CD4-positive, alpha-beta T cell (primary cell): Measurements from ENCODE around the gene LKAAEAR1. TPM values are rescaled to one million over a fixed set of nuclear protein-coding genes. Genes with fewer than 3 reads are reported as not detected.

Experiments
- ATAC-seq: fragments of 200-7000 bp; cut with Tn5 transposase; one replicate; pipeline ENCODE4 v1.10.0; 2022; ENCODE audit warnings: mild to moderate bottlenecking; ENCODE audit not compliant: poor library complexity
- CTCF ChIA-PET: fragments of 350-600 bp; sonication (Branson Sonifier 250); formaldehyde crosslinking; loops from one replicate; lab custom pipeline; 2021; ENCODE audit warnings: antibody characterized with exemption, inconsistent platforms; lab: Charles Lee
- POLR2A ChIA-PET: fragments of 350-600 bp; sonication (Branson Sonifier 250); formaldehyde crosslinking; loops from one replicate; lab custom pipeline; 2021; ENCODE audit warnings: antibody characterized with exemption, inconsistent platforms; lab: Charles Lee
- DNase-seq, 14 experiments: peaks; one replicate each; pipeline ENCODE4 v3.0.0-alpha.2; 2013 to 2020; ENCODE audit warnings: mixed read lengths in 2 of 14
- H3K27ac ChIP-seq, 2 donors: one replicate each; pipeline versions ENCODE4 v1.5.1 to v1.7.0; 2013; ENCODE audit warnings: low read length in 2 of 2, low read depth in 1 of 2, mild to moderate bottlenecking in 1 of 2
- H3K27me3 ChIP-seq, 2 experiments: 1 replicate in 1 of 2; 2 replicates in 1 of 2; pipeline versions ENCODE4 v1.6.1 to v1.7.0; 2013; ENCODE audit warnings: low read length in 2 of 2, control low read depth in 1 of 2, mild to moderate bottlenecking in 1 of 2, moderate library complexity in 1 of 2; ENCODE audit not compliant: insufficient read depth in 2 of 2, control insufficient read depth in 1 of 2
- H3K36me3 ChIP-seq: one replicate; pipeline ENCODE4 v1.6.1; 2013; ENCODE audit warnings: low read length, control low read depth; ENCODE audit not compliant: insufficient read depth
- H3K4me1 ChIP-seq: one replicate; pipeline ENCODE4 v1.6.1; 2013; ENCODE audit warnings: low read length, control low read depth; ENCODE audit not compliant: insufficient read depth
- H3K4me3 ChIP-seq: one replicate; pipeline ENCODE4 v1.5.1; 2013; ENCODE audit warnings: mild to moderate bottlenecking, low read length, moderate library complexity
- H3K9me3 ChIP-seq, 2 experiments: 1 replicate in 1 of 2; 2 replicates in 1 of 2; pipeline versions ENCODE4 v1.6.1 to v1.7.0; 2013; ENCODE audit warnings: low read length in 2 of 2, mild to moderate bottlenecking in 2 of 2, control low read depth in 1 of 2, moderate library complexity in 1 of 2; ENCODE audit not compliant: control insufficient read depth in 1 of 2, insufficient read depth in 1 of 2
- H3K27ac Mint-ChIP-seq: one replicate; pipeline ENCODE4 v1.8.0; 2020; ENCODE audit warnings: mixed read lengths
- H3K27me3 Mint-ChIP-seq: one replicate; pipeline ENCODE4 v1.8.0; 2021; ENCODE audit warnings: mixed read lengths
- H3K36me3 Mint-ChIP-seq: one replicate; pipeline ENCODE4 v1.8.0; 2021; ENCODE audit warnings: low read depth, mixed read lengths
- H3K4me1 Mint-ChIP-seq: one replicate; pipeline ENCODE4 v1.8.0; 2021; ENCODE audit warnings: low read depth, mixed read lengths
- H3K4me3 Mint-ChIP-seq: one replicate; pipeline ENCODE4 v1.8.0; 2020; ENCODE audit warnings: mild to moderate bottlenecking, mixed read lengths
- H3K9me3 Mint-ChIP-seq: one replicate; pipeline ENCODE4 v1.8.0; 2020; ENCODE audit warnings: mixed read lengths
- intact Hi-C, 2 experiments: fragments of 100-400 bp; cut with DNase I in 1 of 2; cut with micrococcal nuclease in 1 of 2; formaldehyde crosslinking; loops; one replicate each; pipeline versions ENCODE4 v1.15.1 to v1.9.0; 2023 to 2025; cut with DNase I, micrococcal nuclease
- total RNA-seq, 174 experiments: library from RNA in 2 of 174; stranded (reverse) in 2 of 174; gene quantifications; one replicate each; pipeline ENCODE4 v1.2.3 and lab custom pipeline; 2021 to 2026
- TF ChIP-seq, protein P1 (sequence below): fragments of 200-600 bp; IDR thresholded peaks from one replicate; pipeline ENCODE4 v1.8.0; 2022; ENCODE audit warnings: antibody characterized with exemption, mild to moderate bottlenecking

Gene LKAAEAR1
- total RNA-seq, 2 experiments from 2014 or later = 0.30 to 0.39 TPM

- Mint-ChIP-seq H3K4me3 (peak within 1 kb of the TSS; percentile 91), H3K4me1 (peaks cover 46% of the 10 kb centered on the region), H3K27me3 (no peaks in the 10 kb centered on the region), H3K27ac (peak within 1 kb of the TSS; percentile 86), H3K9me3 (no peaks in the 10 kb centered on the region), H3K36me3 (peaks cover 17% of the 10 kb centered on the region)
- TF ChIP-seq, protein P1, sequence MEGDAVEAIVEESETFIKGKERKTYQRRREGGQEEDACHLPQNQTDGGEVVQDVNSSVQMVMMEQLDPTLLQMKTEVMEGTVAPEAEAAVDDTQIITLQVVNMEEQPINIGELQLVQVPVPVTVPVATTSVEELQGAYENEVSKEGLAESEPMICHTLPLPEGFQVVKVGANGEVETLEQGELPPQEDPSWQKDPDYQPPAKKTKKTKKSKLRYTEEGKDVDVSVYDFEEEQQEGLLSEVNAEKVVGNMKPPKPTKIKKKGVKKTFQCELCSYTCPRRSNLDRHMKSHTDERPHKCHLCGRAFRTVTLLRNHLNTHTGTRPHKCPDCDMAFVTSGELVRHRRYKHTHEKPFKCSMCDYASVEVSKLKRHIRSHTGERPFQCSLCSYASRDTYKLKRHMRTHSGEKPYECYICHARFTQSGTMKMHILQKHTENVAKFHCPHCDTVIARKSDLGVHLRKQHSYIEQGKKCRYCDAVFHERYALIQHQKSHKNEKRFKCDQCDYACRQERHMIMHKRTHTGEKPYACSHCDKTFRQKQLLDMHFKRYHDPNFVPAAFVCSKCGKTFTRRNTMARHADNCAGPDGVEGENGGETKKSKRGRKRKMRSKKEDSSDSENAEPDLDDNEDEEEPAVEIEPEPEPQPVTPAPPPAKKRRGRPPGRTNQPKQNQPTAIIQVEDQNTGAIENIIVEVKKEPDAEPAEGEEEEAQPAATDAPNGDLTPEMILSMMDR = no peak
- DNase-seq (peak in 13 of 14 experiments; percentile 42 to 87 (median 68)), ATAC-seq (peak; percentile 33)
- Histone ChIP-seq H3K27me3 (no peaks in the 10 kb centered on the region), H3K36me3 (peaks cover 22% of the 10 kb centered on the region), H3K27ac (peak within 1 kb of the TSS; percentile 61 to 80), H3K9me3 (no peaks in the 10 kb centered on the region), H3K4me3 (peak within 1 kb of the TSS; percentile 93), H3K4me1 (peaks cover 63% of the 10 kb centered on the region)
- ChIA-PET POLR2A (interaction anchor here (0.7 to 3.7 kb wide), 14 partner anchors 9 to 444 kb away, joined by 3 to 30 read pairs (median 5); partner anchors contain the start of genes DNAJC5, PCMTD2, PRPF6 and TCEA2), CTCF (interaction anchor here (1.0 to 1.2 kb wide), 2 partner anchors 22 to 23 kb away, joined by 3 read pairs; no protein-coding TSS in a partner anchor)
- intact Hi-C loops = loop anchor here (1.0 to 5.0 kb wide), 5 partner anchors 16 to 173 kb away; partner anchors contain the start of gene TCEA2 (in 2 of the 2)
These were observed 4.8 kb downstream of the LKAAEAR1 start, which contains the start of gene RGS19 for GRCh38 chr20:64079273-64080012. Gene RGS19, minus strand, starts transcription at chr20:64079518. Its CDS starts 2,632 bp downstream, at chr20:64076886.

GRCh38 chr20:64078934-64079272, 5.3 kb downstream of the LKAAEAR1 start:
- Histone ChIP-seq H3K27ac (peak overlapping the region; percentile 57 to 80), H3K9me3 (no peaks in the 10 kb centered on the region), H3K4me1 (peaks cover 59% of the 10 kb centered on the region), H3K4me3 (peak overlapping the region; percentile 93), H3K36me3 (peaks cover 27% of the 10 kb centered on the region), H3K27me3 (no peaks in the 10 kb centered on the region)
- ATAC-seq (no peak), DNase-seq (no peak)
- peak overlapping the region; percentile 86 for H3K27ac Mint-ChIP-seq
- peak overlapping the region; percentile 91 for H3K4me3 Mint-ChIP-seq
- ChIA-PET CTCF (interaction anchor here (1.0 to 1.2 kb wide), 2 partner anchors 21 to 24 kb away, joined by 3 read pairs; no protein-coding TSS in a partner anchor), POLR2A (interaction anchor here (0.9 to 3.7 kb wide), 12 partner anchors 9 to 444 kb away, joined by 3 to 30 read pairs (median 6); partner anchors contain the start of genes DNAJC5, PCMTD2, PRPF6 and TCEA2)
- TF ChIP-seq, protein P1 = no peak
- H3K36me3 Mint-ChIP-seq = peaks cover 22% of the 10 kb centered on the region
- H3K4me1 Mint-ChIP-seq = peaks cover 42% of the 10 kb centered on the region
- no peaks in the 10 kb centered on the region for H3K27me3 Mint-ChIP-seq
- intact Hi-C loops = loop anchor here (1.0 to 5.0 kb wide), 3 partner anchors 16 to 37 kb away; partner anchors contain the start of gene TCEA2 (in 2 of the 2)
- H3K9me3 Mint-ChIP-seq = no peaks in the 10 kb centered on the region

- Mint-ChIP-seq H3K27ac (peak overlapping the region; percentile 86), H3K9me3 (no peaks in the 10 kb centered on the region), H3K4me1 (peaks cover 39% of the 10 kb centered on the region), H3K27me3 (no peaks in the 10 kb centered on the region), H3K36me3 (peaks cover 26% of the 10 kb centered on the region), H3K4me3 (peak overlapping the region; percentile 91)
- ATAC-seq (peak; percentile 73), DNase-seq (peak; percentile 50 to 83 (median 66))
- Histone ChIP-seq H3K27ac (peak overlapping the region; percentile 57 to 80), H3K4me1 (peaks cover 57% of the 10 kb centered on the region), H3K9me3 (no peaks in the 10 kb centered on the region), H3K36me3 (peaks cover 36% of the 10 kb centered on the region), H3K27me3 (no peaks in the 10 kb centered on the region), H3K4me3 (peak overlapping the region; percentile 93)
- intact Hi-C loops = loop anchor here in 1 of 2 experiments (2.0 to 5.0 kb wide), 2 partner anchors 15 to 36 kb away; partner anchors contain the start of gene TCEA2
- ChIA-PET CTCF (interaction anchor here (0.7 to 3.0 kb wide), 4 partner anchors 8 to 104 kb away, joined by 3 to 12 read pairs (median 6); no protein-coding TSS in a partner anchor), POLR2A (interaction anchor here (0.5 to 3.7 kb wide), 10 partner anchors 9 to 443 kb away, joined by 3 to 30 read pairs (median 8); partner anchors contain the start of genes PCMTD2 and TCEA2)
- TF ChIP-seq, protein P1 = no peak
These were observed 6.2 kb downstream of the LKAAEAR1 start for GRCh38 chr20:64077876-64078551.
